Progenitor cell of endocrine pancreas (in vitro differentiated cells): ENCODE data around the gene PKP3. TPM values are rescaled to one million over a fixed set of nuclear protein-coding genes. Genes with fewer than 3 reads are reported as not detected.
"Not testable (repeated sequence)": the region's sequence is repeated elsewhere in the genome, so short reads cannot be mapped to it uniquely, and the experiment has no call there.

Experiments
- DNase-seq: peaks from one replicate; pipeline ENCODE4 v3.0.0; 2021; ENCODE audit warnings: low spot score; ENCODE audit not compliant: unreplicated experiment
- H3K27ac Mint-ChIP-seq: 2 replicates; pipeline ENCODE4 v1.8.0; 2021; ENCODE audit warnings: mild to moderate bottlenecking, moderate library complexity, mixed read lengths
- H3K27me3 Mint-ChIP-seq: 2 replicates; pipeline ENCODE4 v1.8.0; 2021; ENCODE audit warnings: mixed read lengths
- H3K36me3 Mint-ChIP-seq: 2 replicates; pipeline ENCODE4 v1.8.0; 2022; ENCODE audit warnings: mixed read lengths; ENCODE audit not compliant: insufficient read depth
- H3K4me1 Mint-ChIP-seq: 2 replicates; pipeline ENCODE4 v1.8.0; 2021; ENCODE audit warnings: low read depth, mixed read lengths
- H3K4me3 Mint-ChIP-seq: 2 replicates; pipeline ENCODE4 v1.8.0; 2021; ENCODE audit warnings: low read depth, mild to moderate bottlenecking, moderate library complexity, mixed read lengths
- H3K9me3 Mint-ChIP-seq: 2 replicates; pipeline ENCODE4 v1.8.0; 2021; ENCODE audit warnings: low read depth, mixed read lengths
- CTCF ChIP-seq: fragments of 200-600 bp; sonication (generic); IDR thresholded peaks from one replicate; pipeline ENCODE4 v1.5.0; 2021; ENCODE audit warnings: antibody characterized with exemption, mild to moderate bottlenecking; ENCODE audit not compliant: unreplicated experiment
- total RNA-seq: library from RNA; stranded (reverse); gene quantifications from 2 replicates; pipeline ENCODE4 v1.2.1, GENCODE V29; 2021

The PKP3 gene
- total RNA-seq, 1 donor from 2014 or later: 55.9 TPM

GRCh38 chr11:387193-387793, 6.7 kb upstream of the PKP3 start:
- Mint-ChIP-seq H3K4me3 (no peak overlapping the region), H3K36me3 (peaks cover 4% of the 10 kb centered on the region), H3K4me1 (peaks cover 4% of the 10 kb centered on the region), H3K9me3 (peaks cover 4% of the 10 kb centered on the region), H3K27me3 (peaks cover 12% of the 10 kb centered on the region), H3K27ac (no peak overlapping the region)
- DNase-seq: no peak
- TF ChIP-seq CTCF: no peak

GRCh38 chr11:389369-389768, 4.6 kb upstream of the PKP3 start:
- not testable (repeated sequence) for H3K4me3 Mint-ChIP-seq

GRCh38 chr11:390175-390574, 3.8 kb upstream of the PKP3 start:
- no peak overlapping the region for H3K27ac Mint-ChIP-seq
- peaks cover 12% of the 10 kb centered on the region for H3K27me3 Mint-ChIP-seq
- no peak for DNase-seq
- peaks cover 4% of the 10 kb centered on the region for H3K4me1 Mint-ChIP-seq
- H3K9me3 Mint-ChIP-seq: peaks cover 4% of the 10 kb centered on the region
- H3K4me3 Mint-ChIP-seq: no peak overlapping the region
- peaks cover 3% of the 10 kb centered on the region for H3K36me3 Mint-ChIP-seq
- TF ChIP-seq CTCF: peak; percentile 43

More at GRCh38 chr11:389369-389768, 4.6 kb upstream of the PKP3 start:
- H3K27me3 Mint-ChIP-seq: peaks cover 12% of the 10 kb centered on the region
- H3K9me3 Mint-ChIP-seq, H3K36me3 Mint-ChIP-seq, DNase-seq, H3K4me1 Mint-ChIP-seq, H3K27ac Mint-ChIP-seq: not testable (repeated sequence)

GRCh38 chr11:391117-392017, 2.6 kb upstream of the PKP3 start:
- H3K27me3 Mint-ChIP-seq: peaks cover 12% of the 10 kb centered on the region
- TF ChIP-seq CTCF: no peak
- H3K27ac Mint-ChIP-seq: no peak overlapping the region
- H3K9me3 Mint-ChIP-seq: peaks cover 4% of the 10 kb centered on the region
- H3K4me3 Mint-ChIP-seq: no peak overlapping the region
- H3K36me3 Mint-ChIP-seq: peaks cover 3% of the 10 kb centered on the region
- no peak for DNase-seq
- H3K4me1 Mint-ChIP-seq: peaks cover 4% of the 10 kb centered on the region

GRCh38 chr11:392102-392777, 1.8 kb upstream of the PKP3 start:
- Mint-ChIP-seq H3K4me1 (peaks cover 4% of the 10 kb centered on the region), H3K27me3 (peaks cover 10% of the 10 kb centered on the region), H3K9me3 (no peaks in the 10 kb centered on the region), H3K4me3 (no peak overlapping the region), H3K36me3 (peaks cover 2% of the 10 kb centered on the region), H3K27ac (no peak overlapping the region)
- DNase-seq: no peak
- no peak for TF ChIP-seq CTCF
